K562 (cell line): ENCODE results near the gene MACF1. TPM values are rescaled to one million over a fixed set of nuclear protein-coding genes. Genes with fewer than 3 reads are reported as not detected.

Experiments
- FOXJ2 ChIP-seq: fragments of 200-800 bp; sonication (Bioruptor generic); IDR thresholded peaks from 2 replicates; pipeline ENCODE4 v1.6.1; 2016; ENCODE audit warnings: missing genetic modification characterization, missing compliant biosample characterization
- GABPA ChIP-seq: fragments of 200-800 bp; sonication (Bioruptor generic); conservative IDR thresholded peaks from 2 replicates; pipeline ENCODE4 v1.6.1; 2016; ENCODE audit warnings: low read depth, missing genetic modification characterization, missing compliant biosample characterization
- GTF2E2 ChIP-seq: fragments of 200-800 bp; sonication (Bioruptor generic); IDR thresholded peaks from 2 replicates; pipeline ENCODE4 v1.6.1; 2016; ENCODE audit warnings: missing genetic modification characterization, missing compliant biosample characterization
- MED1 ChIP-seq: sonication (generic); formaldehyde crosslinking; IDR thresholded peaks from 2 replicates; pipeline ENCODE4 v1.8.1; 2023; ENCODE audit warnings: missing genetic modification reagents, borderline replicate concordance
- MGA ChIP-seq: fragments of 450-650 bp; IDR thresholded peaks from 2 replicates; pipeline ENCODE4 v1.6.1; 2016; ENCODE audit warnings: mild to moderate bottlenecking, moderate library complexity
- NCOA4 ChIP-seq: fragments of 450-650 bp; IDR thresholded peaks from 2 replicates; pipeline ENCODE4 v1.6.1; 2018; ENCODE audit warnings: mild to moderate bottlenecking; ENCODE audit not compliant: partially characterized antibody
- ZNF197 ChIP-seq: fragments of 200-800 bp; sonication (Bioruptor generic); IDR thresholded peaks from 2 replicates; pipeline ENCODE4 v1.6.1; 2016; ENCODE audit warnings: low read depth, missing genetic modification characterization, missing compliant biosample characterization
- ZNF217 ChIP-seq: sonication (generic); formaldehyde crosslinking; IDR thresholded peaks from 2 replicates; pipeline ENCODE4 v1.8.0; 2022; ENCODE audit warnings: mild to moderate bottlenecking, missing genetic modification reagents
- ZSCAN32 ChIP-seq: fragments of 450-650 bp; formaldehyde crosslinking; IDR thresholded peaks from 2 replicates; pipeline ENCODE4 v1.4.0; 2020; ENCODE audit warnings: mild to moderate bottlenecking, moderate library complexity
- polyA plus RNA-seq, 8 experiments: library from polyadenylated mRNA; depleted of rRNA in 4 of 8; stranded (reverse) in 5 of 8; unstranded in 3 of 8; fragments of >200 nt; fragmentation: Nextera tagmentation in 2 of 8; fragmentation: Illumina TruSeq in 1 of 8; extraction: Ambion mirVana in 2 of 8; extraction: Trizol in 1 of 8; gene quantifications; 2 replicates each; pipeline versions ENCODE4 v1.2.1 to v1.2.3, GENCODE V29; 2011 to 2014; ENCODE audit warnings: inconsistent platforms in 1 of 8, missing spikeins in 1 of 8
- total RNA-seq, 7 experiments: library from RNA; depleted of rRNA in 6 of 7; stranded (reverse); fragments of >200 nt in 6 of 7; fragmentation: Illumina TruSeq in 2 of 7; extraction: Trizol in 2 of 7; gene quantifications; 2 replicates each; pipeline versions ENCODE4 v1.2.1 to v1.2.3, GENCODE V29; 2011 to 2021; ENCODE audit warnings: low replicate concordance in 1 of 7

The MACF1 gene
- total and polyA plus RNA-seq, 9 of the 15 experiments (the other 6 are each of a cell fraction or from before 2014, with no cell fraction given): 13.2 to 232 (median 112) TPM

GRCh38 chr1:39427374-39427773 is 222.9 kb downstream of the MACF1 start (continued):
- TF ChIP-seq MGA: no peak
- no peak for TF ChIP-seq ZNF217 (CRISPR knock-in tag)
- no peak for TF ChIP-seq NCOA4
- TF ChIP-seq ZSCAN32 (CRISPR knock-in tag): no peak
- no peak for TF ChIP-seq FOXJ2 (tag)
- TF ChIP-seq GABPA (tag): no peak
- TF ChIP-seq MED1 (CRISPR knock-in tag): no peak
- no peak for TF ChIP-seq ZNF197 (CRISPR knock-in tag)
- TF ChIP-seq GTF2E2 (tag): no peak
